Naive thymus-derived CD4-positive, alpha-beta T cell (primary cell): ENCODE data around the gene AGBL5. TPM values are rescaled to one million over a fixed set of nuclear protein-coding genes. Genes with fewer than 3 reads are reported as not detected.

Source experiments
- ATAC-seq: fragments of 150-1000 bp; cut with Tn5 transposase; 2 replicates; pipeline ENCODE4 v1.10.0; 2021; ENCODE audit warnings: mild to moderate bottlenecking, moderate library complexity
- CTCF ChIA-PET: fragments of 350-600 bp; sonication (Branson Sonifier 250); formaldehyde crosslinking; loops from one replicate; lab custom pipeline; 2021; ENCODE audit warnings: antibody characterized with exemption; lab: Charles Lee
- POLR2A ChIA-PET: fragments of 350-600 bp; sonication (Branson Sonifier 250); formaldehyde crosslinking; loops from one replicate; lab custom pipeline; 2021; ENCODE audit warnings: antibody characterized with exemption, inconsistent platforms; lab: Charles Lee
- DNase-seq, 9 donors: peaks; one replicate each; pipeline versions ENCODE4 v3.0.0 to v3.0.0-alpha.2; 2020 to 2022; ENCODE audit warnings: mixed read lengths in 1 of 9
- H3K27ac ChIP-seq: one replicate; pipeline ENCODE4 v1.7.0; 2013; ENCODE audit warnings: mild to moderate bottlenecking, low read depth, low read length, moderate library complexity
- H3K27me3 ChIP-seq, 2 donors: one replicate each; pipeline ENCODE4 v1.7.0; 2013; ENCODE audit warnings: low read length in 2 of 2, mild to moderate bottlenecking in 2 of 2, moderate library complexity in 2 of 2; ENCODE audit not compliant: control insufficient read depth in 2 of 2, insufficient read depth in 2 of 2
- H3K36me3 ChIP-seq, 3 experiments: 1 replicate in 2 of 3; 2 replicates in 1 of 3; pipeline ENCODE4 v1.7.0; 2013; ENCODE audit warnings: low read length in 3 of 3, mild to moderate bottlenecking in 3 of 3, moderate library complexity in 1 of 3; ENCODE audit not compliant: insufficient read depth in 3 of 3, control insufficient read depth in 2 of 3
- H3K4me1 ChIP-seq, 2 donors: one replicate each; pipeline ENCODE4 v1.7.0; 2013; ENCODE audit warnings: low read length in 2 of 2, mild to moderate bottlenecking in 2 of 2, moderate library complexity in 1 of 2; ENCODE audit not compliant: control insufficient read depth in 2 of 2, insufficient read depth in 2 of 2
- H3K4me3 ChIP-seq: 2 replicates; pipeline ENCODE4 v1.7.0; 2013; ENCODE audit warnings: mild to moderate bottlenecking, low read length
- H3K9me3 ChIP-seq, 3 experiments: 1 replicate in 2 of 3; 2 replicates in 1 of 3; pipeline ENCODE4 v1.7.0; 2013; ENCODE audit warnings: low read length in 3 of 3; ENCODE audit not compliant: control insufficient read depth in 2 of 3
- H3K27ac Mint-ChIP-seq, 9 donors: one replicate each; pipeline ENCODE4 v1.8.0; 2020 to 2022; ENCODE audit warnings: mixed read lengths in 9 of 9, mild to moderate bottlenecking in 8 of 9, moderate library complexity in 5 of 9, inconsistent platforms in 2 of 9
- H3K27me3 Mint-ChIP-seq, 5 donors: one replicate each; pipeline ENCODE4 v1.8.0; 2021 to 2022; ENCODE audit warnings: mixed read lengths in 5 of 5, mild to moderate bottlenecking in 1 of 5
- H3K36me3 Mint-ChIP-seq, 5 donors: one replicate each; pipeline ENCODE4 v1.8.0; 2020 to 2022; ENCODE audit warnings: mixed read lengths in 5 of 5, mild to moderate bottlenecking in 3 of 5, inconsistent platforms in 1 of 5
- H3K4me1 Mint-ChIP-seq, 7 donors: one replicate each; pipeline ENCODE4 v1.8.0; 2020 to 2022; ENCODE audit warnings: mixed read lengths in 7 of 7, mild to moderate bottlenecking in 3 of 7, inconsistent platforms in 1 of 7
- H3K4me3 Mint-ChIP-seq, 10 donors: one replicate each; pipeline ENCODE4 v1.8.0; 2020 to 2022; ENCODE audit warnings: mild to moderate bottlenecking in 10 of 10, mixed read lengths in 10 of 10, moderate library complexity in 6 of 10, inconsistent platforms in 2 of 10
- H3K9me3 Mint-ChIP-seq, 11 donors: one replicate each; pipeline ENCODE4 v1.8.0; 2020 to 2022; ENCODE audit warnings: mixed read lengths in 11 of 11, mild to moderate bottlenecking in 4 of 11, inconsistent platforms in 1 of 11, moderate library complexity in 1 of 11
- intact Hi-C, 2 donors: fragments of 100-400 bp; cut with micrococcal nuclease; formaldehyde crosslinking; loops; one replicate each; pipeline ENCODE4 v1.15.1; 2023
- polyA plus RNA-seq, 2 donors: library from polyadenylated mRNA; unstranded; fragments of 300-500 nt; fragmentation: Illumina TruSeq; gene quantifications; one replicate each; pipeline ENCODE4 v1.2.3, GENCODE V29; 2021
- total RNA-seq, 6 experiments: library from RNA in 5 of 6; stranded (reverse) in 5 of 6; gene quantifications; 1 replicate in 5 of 6; 2 replicates in 1 of 6; pipeline ENCODE4 v1.2.3 and lab custom pipeline; 2021 to 2026

The AGBL5 gene
- total and polyA plus RNA-seq, 7 experiments from 2014 or later, result 7.6 to 15.7 (median 12.2) TPM

GRCh38 chr2:27084297-27085061 is 33.0 kb downstream of the AGBL5 start:
- Histone ChIP-seq H3K4me1 (peaks cover 22 to 23% of the 10 kb centered on the region in 2 donors), H3K4me3 (no peak overlapping the region), H3K27ac (no peak overlapping the region), H3K9me3 (no peaks in the 10 kb centered on the region), H3K36me3 (no peaks in the 10 kb centered on the region), H3K27me3 (no peaks in the 10 kb centered on the region)
- intact Hi-C loops, result loop anchor here (5.0 to 10.0 kb wide), 3 partner anchors 178 to 400 kb away; partner anchors contain the start of genes CENPA (in 1 of the 2), IFT172 (in 1 of the 2) and SLC30A3 (in 1 of the 2)
- POLR2A ChIA-PET, result interaction anchor here (1.0 to 12.0 kb wide), 5 partner anchors 11 to 129 kb away, joined by 3 to 134 read pairs (median 4); partner anchors contain the start of genes AGBL5 and OST4
- ATAC-seq (no peak), DNase-seq (no peak)
- Mint-ChIP-seq H3K27me3 (no peaks in the 10 kb centered on the region), H3K4me1 (peaks cover 19 to 52% (median 36%) of the 10 kb centered on the region in 7 donors), H3K4me3 (peak overlapping the region in 9 of 10 donors; percentile 5 to 87 (median 41)), H3K9me3 (no peaks in the 10 kb centered on the region), H3K36me3 (no peaks in the 10 kb centered on the region), H3K27ac (peak overlapping the region in 4 of 9 donors; percentile 33 to 61 (median 54))
- CTCF ChIA-PET, result interaction anchor here (1.2 to 2.1 kb wide), 3 partner anchors 13 to 219 kb away, joined by 4 to 6 read pairs (median 5); partner anchors contain the start of genes AGBL5 and OST4

- peaks cover 19 to 55% (median 37%) of the 10 kb centered on the region in 7 donors for H3K4me1 Mint-ChIP-seq
- H3K27me3 Mint-ChIP-seq, result no peaks in the 10 kb centered on the region
- CTCF ChIA-PET, result interaction anchor here (1.2 to 2.1 kb wide), 3 partner anchors 14 to 218 kb away, joined by 4 to 6 read pairs (median 5); partner anchors contain the start of genes AGBL5 and OST4
These were observed 33.7 kb downstream of the AGBL5 start for GRCh38 chr2:27085062-27085672.

GRCh38 chr2:27085673-27086089 is 34.2 kb downstream of the AGBL5 start:
- Mint-ChIP-seq H3K9me3 (no peaks in the 10 kb centered on the region), H3K27me3 (no peaks in the 10 kb centered on the region), H3K36me3 (no peaks in the 10 kb centered on the region), H3K4me3 (peak overlapping the region; percentile 45 to 91 (median 80)), H3K4me1 (peaks cover 18 to 52% (median 34%) of the 10 kb centered on the region in 7 donors), H3K27ac (peak overlapping the region in 8 of 9 donors; percentile 22 to 62 (median 56))
- H3K27me3 ChIP-seq, result no peaks in the 10 kb centered on the region
- no peaks in the 10 kb centered on the region for H3K9me3 ChIP-seq
- H3K4me3 ChIP-seq, result peak overlapping the region; percentile 68
- ChIA-PET CTCF (interaction anchor here (1.2 to 1.6 kb wide), 4 partner anchors 19 to 218 kb away, joined by 3 to 5 read pairs (median 4); partner anchors contain the start of gene AGBL5), POLR2A (interaction anchor here (1.5 to 12.0 kb wide), 5 partner anchors 11 to 52 kb away, joined by 3 to 134 read pairs (median 18); partner anchors contain the start of genes AGBL5 and OST4)
- no peaks in the 10 kb centered on the region for H3K36me3 ChIP-seq
- peaks cover 22% of the 10 kb centered on the region in 2 donors for H3K4me1 ChIP-seq
- H3K27ac ChIP-seq, result peak overlapping the region; percentile 90
- DNase-seq (peak in 3 of 9 donors; percentile 7 to 49 (median 16)), ATAC-seq (no peak)
- intact Hi-C loops, result loop anchor here (1.0 to 10.0 kb wide), 18 partner anchors 11 to 399 kb away; partner anchors contain the start of genes ATRAID (in 2 of the 2), CAD (in 2 of the 2), OST4 (in 2 of the 2) and PREB (in 2 of the 2)

More at GRCh38 chr2:27085062-27085672, 33.7 kb downstream of the AGBL5 start:
- ATAC-seq (no peak), DNase-seq (no peak)
- Histone ChIP-seq H3K9me3 (no peaks in the 10 kb centered on the region), H3K27me3 (no peaks in the 10 kb centered on the region), H3K4me1 (peaks cover 22 to 23% of the 10 kb centered on the region in 2 donors), H3K4me3 (peak overlapping the region; percentile 68), H3K27ac (peak overlapping the region; percentile 90), H3K36me3 (no peaks in the 10 kb centered on the region)
- intact Hi-C loops, result loop anchor here (5.0 to 10.0 kb wide), 3 partner anchors 177 to 400 kb away; partner anchors contain the start of genes CENPA (in 1 of the 2), IFT172 (in 1 of the 2) and SLC30A3 (in 1 of the 2)
- POLR2A ChIA-PET, result interaction anchor here (1.5 to 12.0 kb wide), 4 partner anchors 12 to 51 kb away, joined by 3 to 134 read pairs (median 55); partner anchors contain the start of genes AGBL5 and OST4
- peak overlapping the region; percentile 56 to 91 (median 80) for H3K4me3 Mint-ChIP-seq
- H3K36me3 Mint-ChIP-seq, result no peaks in the 10 kb centered on the region
- no peaks in the 10 kb centered on the region for H3K9me3 Mint-ChIP-seq
- H3K27ac Mint-ChIP-seq, result peak overlapping the region in 8 of 9 donors; percentile 48 to 75 (median 59)

GRCh38 chr2:27086090-27086723 is 34.7 kb downstream of the AGBL5 start:
- H3K36me3 Mint-ChIP-seq, result no peaks in the 10 kb centered on the region
- peak overlapping the region; percentile 75 to 91 (median 86) for H3K4me3 Mint-ChIP-seq
- ATAC-seq, result peak; percentile 96
- Histone ChIP-seq H3K4me3 (peak overlapping the region; percentile 68), H3K27me3 (no peaks in the 10 kb centered on the region), H3K36me3 (no peaks in the 10 kb centered on the region), H3K27ac (peak overlapping the region; percentile 90), H3K4me1 (peaks cover 18 to 22% of the 10 kb centered on the region in 2 donors), H3K9me3 (no peaks in the 10 kb centered on the region)
- H3K27ac Mint-ChIP-seq, result peak overlapping the region; percentile 30 to 91 (median 78)
- no peaks in the 10 kb centered on the region for H3K27me3 Mint-ChIP-seq
- H3K4me1 Mint-ChIP-seq, result peaks cover 13 to 47% (median 29%) of the 10 kb centered on the region in 7 donors
- POLR2A ChIA-PET, result interaction anchor here (1.0 to 12.0 kb wide), 8 partner anchors 10 to 236 kb away, joined by 3 to 134 read pairs (median 5); partner anchors contain the start of genes AGBL5 and OST4
- CTCF ChIA-PET, result interaction anchor here (0.9 to 1.6 kb wide), 4 partner anchors 18 to 126 kb away, joined by 3 to 5 read pairs (median 4); partner anchors contain the start of gene AGBL5
- no peaks in the 10 kb centered on the region for H3K9me3 Mint-ChIP-seq
- intact Hi-C loops, result loop anchor here (1.0 to 10.0 kb wide), 18 partner anchors 10 to 399 kb away; partner anchors contain the start of genes ATRAID (in 2 of the 2), CAD (in 2 of the 2), OST4 (in 2 of the 2) and PREB (in 2 of the 2)
- DNase-seq, result peak; percentile 94 to 100 (median 99)

GRCh38 chr2:27086724-27087593 is 35.5 kb downstream of the AGBL5 start, which contains the start of gene KHK:
Gene KHK, plus strand, starts transcription at chr2:27086772. Its CDS starts 488 bp downstream, at chr2:27087260.
- Mint-ChIP-seq H3K4me3 (peak within 1 kb of the TSS; percentile 75 to 91 (median 86)), H3K9me3 (no peaks in the 10 kb centered on the region), H3K36me3 (no peaks in the 10 kb centered on the region), H3K4me1 (peaks cover 7 to 41% (median 22%) of the 10 kb centered on the region in 7 donors), H3K27ac (peak within 1 kb of the TSS; percentile 30 to 91 (median 78)), H3K27me3 (no peaks in the 10 kb centered on the region)
- CTCF ChIA-PET, result interaction anchor here (0.5 to 1.8 kb wide), 9 partner anchors 10 to 192 kb away, joined by 3 to 6 read pairs (median 4); partner anchors contain the start of gene AGBL5
- Histone ChIP-seq H3K4me3 (peak within 1 kb of the TSS; percentile 73), H3K9me3 (no peaks in the 10 kb centered on the region), H3K27ac (peak within 1 kb of the TSS; percentile 90), H3K36me3 (no peaks in the 10 kb centered on the region), H3K27me3 (no peaks in the 10 kb centered on the region), H3K4me1 (peaks cover 11 to 16% of the 10 kb centered on the region in 2 donors)
- POLR2A ChIA-PET, result interaction anchor here (0.5 to 12.0 kb wide), 15 partner anchors 10 to 320 kb away, joined by 3 to 134 read pairs (median 3); partner anchors contain the start of genes AGBL5, CAD, OST4 and PREB
- intact Hi-C loops, result loop anchor here (1.0 to 10.0 kb wide), 18 partner anchors 9 to 398 kb away; partner anchors contain the start of genes ATRAID (in 2 of the 2), CAD (in 2 of the 2), OST4 (in 2 of the 2) and PREB (in 2 of the 2)
- ATAC-seq, result no peak
- DNase-seq, result peak in 2 of 9 donors; percentile 18 to 44
